GM19395 (cell line): ENCODE measurements around the gene CKAP4.

ENCODE experiments used
- ATAC-seq: cut with Tn5 transposase; IDR thresholded peaks from one replicate; pipeline ENCODE4 v1.9.1; 2021; ENCODE audit warnings: mild to moderate bottlenecking, moderate library complexity; ENCODE audit not compliant: unreplicated experiment

CKAP4 gene

DNA sequence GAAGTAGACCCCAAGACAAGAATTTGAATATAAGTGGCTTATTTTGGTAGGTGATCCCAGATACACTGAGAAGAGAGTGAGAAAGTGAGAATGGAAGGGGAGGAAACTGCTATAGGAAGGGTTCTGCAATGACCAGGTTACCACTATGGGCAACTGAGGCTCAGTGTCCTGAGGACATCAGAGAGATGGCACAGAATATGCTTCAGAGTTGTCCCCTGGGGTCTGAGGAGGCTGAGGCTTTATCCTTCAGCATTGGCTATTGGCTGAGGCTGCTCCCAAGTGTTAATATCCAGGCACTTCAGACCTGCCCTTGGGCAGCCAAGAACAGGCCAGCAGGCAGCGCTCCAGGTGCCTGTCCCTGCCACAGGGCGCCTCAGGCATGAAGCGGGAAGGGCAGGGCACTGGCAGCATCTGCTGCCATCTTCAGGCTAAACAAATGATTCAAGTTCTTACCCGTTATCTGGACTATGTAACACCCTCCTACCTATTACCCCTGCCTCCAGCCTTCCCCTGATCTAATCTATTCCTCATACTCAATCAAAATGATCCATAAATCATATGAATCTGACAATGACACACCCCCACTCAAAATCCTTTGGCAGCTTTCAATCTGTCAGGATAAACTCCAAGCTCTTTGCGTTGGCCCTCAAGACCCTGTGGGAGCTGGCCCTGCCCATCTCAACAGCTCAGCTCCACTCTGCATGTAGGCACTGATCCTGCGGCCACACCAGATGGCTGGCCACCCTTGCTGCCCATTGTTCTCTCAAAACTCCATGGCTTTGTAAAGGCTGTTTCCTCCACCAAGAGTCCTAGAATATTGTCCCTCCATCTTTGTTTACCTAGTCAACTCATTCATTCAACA is 42.4 kb downstream of the CKAP4 start:
- ATAC-seq = no peak

- no peak for ATAC-seq
Observed at GRCh38 chr12:106204312-106204711, 43.5 kb downstream of the CKAP4 start.

GRCh38 chr12:106197906-106198623 is 49.8 kb downstream of the CKAP4 start:
- ATAC-seq = no peak

GRCh38 chr12:106195621-106196027 is 52.2 kb downstream of the CKAP4 start:
- ATAC-seq = no peak

DNA sequence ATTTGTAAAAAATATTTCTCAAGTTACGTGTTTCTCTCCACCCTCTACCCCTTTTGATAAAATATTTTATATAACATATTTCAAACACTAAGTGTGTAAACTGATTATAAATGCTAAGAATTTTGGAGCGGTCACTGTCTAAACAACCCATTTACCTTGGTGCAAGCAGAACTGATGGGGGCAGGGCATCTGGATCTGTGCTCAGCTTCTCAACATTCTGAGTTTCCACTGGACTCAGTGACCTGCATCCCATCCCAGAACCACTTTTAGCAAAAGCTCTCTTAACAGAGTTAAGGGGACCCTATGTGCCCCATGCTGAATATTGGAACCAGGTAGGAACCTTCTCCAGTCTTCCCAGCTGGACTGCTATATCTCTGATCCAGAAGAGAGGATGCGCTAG is 53.5 kb downstream of the CKAP4 start:
- ATAC-seq = no peak

DNA sequence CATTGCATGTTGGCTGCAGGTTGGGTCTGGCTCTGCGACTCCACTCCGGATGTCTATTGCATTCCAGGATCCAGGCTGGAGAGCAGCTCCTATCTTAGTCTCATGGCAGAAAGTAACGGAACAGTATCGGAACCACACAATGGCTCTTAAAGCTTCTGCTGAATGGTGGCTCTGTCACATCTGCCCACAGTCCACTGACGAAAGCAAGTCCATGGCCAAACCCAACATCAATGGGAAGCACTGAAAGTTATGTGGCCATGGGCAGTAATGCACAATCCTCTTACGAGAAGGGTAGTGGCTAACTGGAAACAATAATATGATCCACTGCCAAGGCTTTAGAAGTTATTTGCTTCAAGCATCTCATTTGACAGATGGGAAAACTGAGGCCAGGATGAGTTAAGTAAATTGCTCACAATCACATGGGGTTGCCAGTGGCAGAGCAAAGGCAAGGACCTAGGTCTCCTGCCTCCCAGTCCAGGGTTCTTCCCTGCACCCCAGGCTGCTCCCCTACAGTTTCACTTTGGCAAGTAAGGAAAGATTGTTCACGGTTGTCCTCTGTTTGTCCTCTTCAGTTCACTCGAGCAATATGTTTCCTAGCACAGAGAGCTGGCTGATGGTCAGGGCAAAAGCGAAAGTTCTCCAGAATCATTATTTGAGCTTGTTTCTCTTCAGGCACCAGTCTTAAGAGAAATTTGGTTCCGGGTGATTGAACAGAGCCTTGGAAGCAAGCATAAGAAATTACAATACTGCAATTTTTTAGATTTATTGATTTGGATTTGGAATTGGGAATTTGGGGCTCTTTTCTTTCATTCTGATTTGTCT is 54.2 kb downstream of the CKAP4 start:
- no peak for ATAC-seq

DNA sequence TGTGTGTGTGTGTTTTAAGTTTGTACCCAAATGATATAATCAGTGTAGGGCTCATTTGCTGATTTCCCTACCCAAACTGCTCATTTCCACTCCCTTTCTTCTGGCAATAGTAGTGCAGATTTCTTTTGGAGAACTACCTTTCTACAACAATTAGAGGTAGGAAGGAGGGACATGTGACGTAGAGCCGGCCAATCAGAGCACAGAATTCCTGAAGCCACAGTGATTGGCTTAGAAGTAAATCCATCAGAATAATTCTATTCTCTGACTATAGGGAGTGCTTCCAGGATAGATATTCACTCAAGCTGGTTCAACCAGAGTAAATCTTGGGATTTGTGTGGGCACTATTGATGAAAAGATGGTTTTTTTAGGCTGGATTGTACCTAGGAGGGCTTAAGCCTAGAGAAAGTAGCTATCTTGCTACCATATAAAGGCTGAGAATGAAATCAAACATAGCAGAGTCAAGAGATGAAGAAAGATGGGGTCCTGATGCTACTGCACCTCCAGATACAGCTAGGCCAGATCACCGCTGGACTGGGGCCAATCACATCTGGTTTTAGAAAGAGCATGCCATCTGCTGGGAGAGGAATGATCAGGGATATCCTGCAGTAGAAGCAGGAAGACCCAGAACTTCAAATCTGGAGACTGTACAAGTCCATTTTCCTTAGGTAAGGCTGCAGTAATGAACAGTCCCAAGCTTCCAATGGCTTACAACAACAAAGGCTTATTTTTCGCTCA is 55.0 kb downstream of the CKAP4 start:
- ATAC-seq = no peak

DNA sequence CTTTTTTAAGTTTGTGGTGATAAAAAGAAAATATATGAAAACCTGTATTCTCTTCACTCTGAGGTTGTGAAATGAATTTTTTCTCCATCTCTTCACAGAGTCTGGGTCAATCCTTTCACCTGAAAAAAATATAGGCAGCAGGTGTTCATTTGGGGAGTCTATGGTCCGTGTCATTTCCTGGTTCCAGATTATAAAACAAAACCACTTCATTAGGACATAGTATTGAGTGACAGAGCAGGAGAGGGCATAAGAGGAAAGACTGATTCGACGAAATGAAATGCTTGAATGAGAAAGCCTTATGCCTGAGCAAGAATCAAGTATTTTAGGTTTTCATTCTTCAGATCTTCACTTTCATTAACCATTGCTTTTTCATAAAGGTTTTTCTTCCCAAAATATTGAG is 57.2 kb downstream of the CKAP4 start:
- ATAC-seq = no peak

DNA sequence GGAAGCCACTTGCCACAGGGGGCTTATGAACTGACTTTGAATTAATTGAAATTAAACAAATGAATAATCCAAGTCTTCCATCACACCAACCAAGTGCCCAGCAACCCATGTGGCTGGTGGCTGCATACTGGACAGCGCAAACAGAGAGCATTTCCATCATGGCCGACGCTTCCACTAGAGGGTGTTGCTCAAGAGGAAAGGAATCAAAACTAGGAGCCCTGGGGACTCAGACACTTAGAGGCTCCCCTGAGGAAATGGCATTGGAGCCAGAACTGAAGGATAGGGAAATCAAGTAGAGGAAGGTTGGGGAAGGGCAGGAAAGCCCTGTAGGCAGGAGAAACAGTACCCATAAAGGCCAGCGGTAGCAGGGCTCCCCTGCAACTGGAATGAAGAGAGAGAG is 58.5 kb downstream of the CKAP4 start:
- ATAC-seq = no peak

DNA sequence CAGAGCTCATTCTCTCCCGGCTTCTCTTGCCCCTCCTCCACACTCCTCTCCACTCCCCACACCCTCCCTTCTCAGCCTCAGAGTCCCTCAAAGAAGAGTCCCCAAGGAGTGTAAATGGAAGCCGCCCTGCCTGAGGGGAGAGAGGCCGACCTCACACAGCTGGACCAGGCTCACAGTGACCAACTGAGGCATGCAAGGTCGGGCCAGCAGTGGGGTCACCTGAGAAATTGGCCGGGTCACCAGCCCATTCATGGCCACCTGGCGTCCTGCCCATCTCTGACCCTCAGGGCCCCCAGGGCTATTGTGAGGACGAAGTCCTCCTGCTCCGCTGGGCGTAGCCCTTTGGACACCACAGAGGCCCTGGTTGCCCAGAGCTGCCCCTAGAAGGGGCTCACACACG is 59.6 kb downstream of the CKAP4 start:
- ATAC-seq = no peak
